GM12864 (cell line): ENCODE data around the gene SCO1.

ENCODE experiments used
- DNase-seq: peaks from one replicate; pipeline ENCODE4 v3.0.0-alpha.2; 2011; ENCODE audit warnings: low read depth
- H3K4me3 ChIP-seq: 2 replicates; pipeline ENCODE4 v1.5.1; 2011; ENCODE audit warnings: mild to moderate bottlenecking, low read depth, low read length, control low read depth
- CTCF ChIP-seq: IDR thresholded peaks from 2 replicates; pipeline ENCODE4 v1.5.1; 2011; ENCODE audit warnings: low read depth, mild to moderate bottlenecking, moderate library complexity, low read length, control low read depth, inconsistent platforms; ENCODE audit errors: missing control alignments

Gene SCO1

GRCh38 chr17:10628756-10629155 lies 68.6 kb downstream of the SCO1 start:
- no peak for DNase-seq
- H3K4me3 ChIP-seq, result no peak overlapping the region
- peak; percentile 42 for TF ChIP-seq CTCF

- TF ChIP-seq CTCF, result no peak
- H3K4me3 ChIP-seq, result no peak overlapping the region
- DNase-seq, result no peak
These were observed 70.9 kb downstream of the SCO1 start for GRCh38 chr17:10626390-10626789.

GRCh38 chr17:10624969-10625368 lies 72.4 kb downstream of the SCO1 start:
- TF ChIP-seq CTCF, result no peak
- DNase-seq, result no peak
- H3K4me3 ChIP-seq, result no peak overlapping the region

- no peak for DNase-seq
- no peak overlapping the region for H3K4me3 ChIP-seq
- TF ChIP-seq CTCF, result no peak
These were observed 73.5 kb downstream of the SCO1 start for GRCh38 chr17:10623737-10624338.

GRCh38 chr17:10622617-10623485 lies 74.5 kb downstream of the SCO1 start:
- DNase-seq, result no peak

More at GRCh38 chr17:10622617-10623485, 74.5 kb downstream of the SCO1 start:
- TF ChIP-seq CTCF, result no peak
- no peak overlapping the region for H3K4me3 ChIP-seq
